ENCODE measurements around the gene STK16. TPM values are rescaled to one million over a fixed set of nuclear protein-coding genes. Genes with fewer than 3 reads are reported as not detected.

Gene STK16
- total RNA-seq, 1 donor from 2014 or later = 50.8 TPM

- Histone ChIP-seq H3K27me3 (ENCODE audit: control insufficient read depth, insufficient read depth, low read length) (no peaks in the 10 kb centered on the region), H3K36me3 (ENCODE audit: control insufficient read depth, insufficient read depth, low read length) (peaks cover 27% of the 10 kb centered on the region), H3K4me3 (ENCODE audit: low read depth, low read length) (peak overlapping the region; percentile 80)
- DNase-seq (ENCODE audit: low read depth) = peak; percentile 55
- TF ChIP-seq CTCF (IDR thresholded peaks at IDR 0.05; ENCODE audit: insufficient read depth, low read length, severe bottlenecking) = no peak
- FAIRE-seq = no peak
Measured at GRCh38 chr2:219230059-219230540, 15.2 kb upstream of the STK16 start.

- Histone ChIP-seq H3K27me3 (ENCODE audit: control insufficient read depth, insufficient read depth, low read length) (no peaks in the 10 kb centered on the region), H3K36me3 (ENCODE audit: control insufficient read depth, insufficient read depth, low read length) (peaks cover 36% of the 10 kb centered on the region), H3K4me3 (ENCODE audit: low read depth, low read length) (no peak overlapping the region)
- DNase-seq (ENCODE audit: low read depth) = no peak
- no peak for TF ChIP-seq CTCF (IDR thresholded peaks at IDR 0.05; ENCODE audit: insufficient read depth, low read length, severe bottlenecking)
- no peak for FAIRE-seq
Measured at GRCh38 chr2:219234331-219234730, 10.9 kb upstream of the STK16 start.

GRCh38 chr2:219243291-219243761, 2.0 kb upstream of the STK16 start:
- no peak for TF ChIP-seq CTCF (IDR thresholded peaks at IDR 0.05; ENCODE audit: insufficient read depth, low read length, severe bottlenecking)
- no peak for FAIRE-seq

GRCh38 chr2:219244789-219245147, 511 bp upstream of the STK16 start:
- Histone ChIP-seq H3K4me3 (ENCODE audit: low read depth, low read length) (peak overlapping the region; percentile 57), H3K27me3 (ENCODE audit: control insufficient read depth, insufficient read depth, low read length) (no peaks in the 10 kb centered on the region), H3K36me3 (ENCODE audit: control insufficient read depth, insufficient read depth, low read length) (peaks cover 6% of the 10 kb centered on the region)
- TF ChIP-seq CTCF (IDR thresholded peaks at IDR 0.05; ENCODE audit: insufficient read depth, low read length, severe bottlenecking) = no peak
- no peak for DNase-seq (ENCODE audit: low read depth)
- FAIRE-seq = no peak

More at GRCh38 chr2:219243291-219243761, 2.0 kb upstream of the STK16 start:
- H3K4me3 ChIP-seq (ENCODE audit: low read depth, low read length) = no peak overlapping the region
- peaks cover 4% of the 10 kb centered on the region for H3K36me3 ChIP-seq (ENCODE audit: control insufficient read depth, insufficient read depth, low read length)
- no peaks in the 10 kb centered on the region for H3K27me3 ChIP-seq (ENCODE audit: control insufficient read depth, insufficient read depth, low read length)
- no peak for DNase-seq (ENCODE audit: low read depth)

- H3K4me3 ChIP-seq (ENCODE audit: low read depth, low read length) = peak overlapping the region; percentile 57
- no peak for FAIRE-seq
- no peak for TF ChIP-seq CTCF (IDR thresholded peaks at IDR 0.05; ENCODE audit: insufficient read depth, low read length, severe bottlenecking)
- no peaks in the 10 kb centered on the region for H3K27me3 ChIP-seq (ENCODE audit: control insufficient read depth, insufficient read depth, low read length)
- no peak for DNase-seq (ENCODE audit: low read depth)
- peaks cover 13% of the 10 kb centered on the region for H3K36me3 ChIP-seq (ENCODE audit: control insufficient read depth, insufficient read depth, low read length)
Measured at GRCh38 chr2:219245899-219246230, 586 bp downstream of the STK16 start.

GRCh38 chr2:219246559-219246958, 1.3 kb downstream of the STK16 start:
- Histone ChIP-seq H3K4me3 (ENCODE audit: low read depth, low read length) (no peak overlapping the region), H3K36me3 (ENCODE audit: control insufficient read depth, insufficient read depth, low read length) (peaks cover 19% of the 10 kb centered on the region), H3K27me3 (ENCODE audit: control insufficient read depth, insufficient read depth, low read length) (no peaks in the 10 kb centered on the region)
- TF ChIP-seq CTCF (IDR thresholded peaks at IDR 0.05; ENCODE audit: insufficient read depth, low read length, severe bottlenecking) = no peak
- FAIRE-seq (no peak), DNase-seq (ENCODE audit: low read depth) (no peak)
